Measurements from ENCODE around the gene RGS5.

The RGS5 gene

GRCh38 chr1:163131981-163132380 lies 70.7 kb downstream of the RGS5 start:
- no peak for TF ChIP-seq CTCF (IDR thresholded peaks at IDR 0.05)
- Histone ChIP-seq H3K4me3 (ENCODE audit: low read depth in 1 of 2, low read length in 1 of 2) (no peak overlapping the region), H3K27me3 (no peaks in the 10 kb centered on the region), H3K4me1 (ENCODE audit: control insufficient read depth in 1 of 2, insufficient read depth in 1 of 2, low read depth in 1 of 2, low read length in 1 of 2) (no peaks in the 10 kb centered on the region), H3K9me3 (no peaks in the 10 kb centered on the region), H3K27ac (no peak overlapping the region), H3K36me3 (no peaks in the 10 kb centered on the region)

- H3K4me3 ChIP-seq (ENCODE audit: low read depth in 1 of 2, low read length in 1 of 2): no peak overlapping the region
- no peaks in the 10 kb centered on the region for H3K9me3 ChIP-seq
- no peak for TF ChIP-seq CTCF (IDR thresholded peaks at IDR 0.05)
- no peaks in the 10 kb centered on the region for H3K27me3 ChIP-seq
- no peak overlapping the region for H3K27ac ChIP-seq
- no peaks in the 10 kb centered on the region for H3K36me3 ChIP-seq
- H3K4me1 ChIP-seq (ENCODE audit: control insufficient read depth in 1 of 2, insufficient read depth in 1 of 2, low read depth in 1 of 2, low read length in 1 of 2): no peaks in the 10 kb centered on the region
These were observed 72.4 kb downstream of the RGS5 start for GRCh38 chr1:163130225-163130856.

- Histone ChIP-seq H3K36me3 (no peaks in the 10 kb centered on the region), H3K4me1 (ENCODE audit: control insufficient read depth in 1 of 2, insufficient read depth in 1 of 2, low read depth in 1 of 2, low read length in 1 of 2) (no peaks in the 10 kb centered on the region), H3K27me3 (no peaks in the 10 kb centered on the region), H3K27ac (no peak overlapping the region), H3K4me3 (ENCODE audit: low read depth in 1 of 2, low read length in 1 of 2) (no peak overlapping the region), H3K9me3 (no peaks in the 10 kb centered on the region)
- no peak for TF ChIP-seq CTCF (IDR thresholded peaks at IDR 0.05)
These were observed 74.4 kb downstream of the RGS5 start for GRCh38 chr1:163128282-163128681.

- Histone ChIP-seq H3K9me3 (no peaks in the 10 kb centered on the region), H3K4me3 (ENCODE audit: low read depth in 1 of 2, low read length in 1 of 2) (no peak overlapping the region), H3K27me3 (no peaks in the 10 kb centered on the region), H3K27ac (no peak overlapping the region), H3K4me1 (ENCODE audit: control insufficient read depth in 1 of 2, insufficient read depth in 1 of 2, low read depth in 1 of 2, low read length in 1 of 2) (no peaks in the 10 kb centered on the region), H3K36me3 (no peaks in the 10 kb centered on the region)
- TF ChIP-seq CTCF (IDR thresholded peaks at IDR 0.05): no peak
These were observed 77.9 kb downstream of the RGS5 start for GRCh38 chr1:163124812-163125211.

GRCh38 chr1:163120372-163120771 lies 82.3 kb downstream of the RGS5 start:
- Histone ChIP-seq H3K36me3 (no peaks in the 10 kb centered on the region), H3K9me3 (no peaks in the 10 kb centered on the region), H3K27me3 (no peaks in the 10 kb centered on the region), H3K27ac (no peak overlapping the region), H3K4me3 (ENCODE audit: low read depth in 1 of 2, low read length in 1 of 2) (no peak overlapping the region), H3K4me1 (ENCODE audit: control insufficient read depth in 1 of 2, insufficient read depth in 1 of 2, low read depth in 1 of 2, low read length in 1 of 2) (no peaks in the 10 kb centered on the region)
- no peak for TF ChIP-seq CTCF (IDR thresholded peaks at IDR 0.05)

GRCh38 chr1:163119707-163120106 lies 83.0 kb downstream of the RGS5 start:
- H3K27ac ChIP-seq: no peak overlapping the region
- H3K9me3 ChIP-seq: no peaks in the 10 kb centered on the region
- no peaks in the 10 kb centered on the region for H3K4me1 ChIP-seq (ENCODE audit: control insufficient read depth in 1 of 2, insufficient read depth in 1 of 2, low read depth in 1 of 2, low read length in 1 of 2)
- TF ChIP-seq CTCF (IDR thresholded peaks at IDR 0.05): no peak
- no peak overlapping the region for H3K4me3 ChIP-seq (ENCODE audit: low read depth in 1 of 2, low read length in 1 of 2)
- no peaks in the 10 kb centered on the region for H3K27me3 ChIP-seq
- no peaks in the 10 kb centered on the region for H3K36me3 ChIP-seq
